H1 (cell line): ENCODE measurements around the gene GRIN3A.

Experiments
- CEBPB ChIP-seq: IDR thresholded peaks from 2 replicates; pipeline ENCODE4 v1.6.1; 2012; ENCODE audit warnings: low read depth, low read length
- CREB1 ChIP-seq: IDR thresholded peaks from 2 replicates; pipeline ENCODE4 v1.6.1; 2012; ENCODE audit warnings: inconsistent platforms
- HDAC2 ChIP-seq, 2 experiments: fragments of 300-600 bp in 1 of 2; sonication (generic) in 1 of 2; IDR thresholded peaks; 2 replicates each; pipeline ENCODE4 v1.6.1; 2011 to 2012; ENCODE audit warnings: low read depth in 2 of 2, low read length in 2 of 2, mild to moderate bottlenecking in 2 of 2, moderate library complexity in 2 of 2, borderline replicate concordance in 1 of 2, inconsistent platforms in 1 of 2
- HDAC6 ChIP-seq: IDR thresholded peaks from one replicate; pipeline ENCODE4 v1.7.1; 2012; ENCODE audit warnings: low read depth, mild to moderate bottlenecking, inconsistent platforms, low read length, moderate library complexity
- POLR2AphosphoS5 ChIP-seq: IDR thresholded peaks from 2 replicates; pipeline ENCODE4 v1.6.1; 2011; ENCODE audit warnings: low read depth, low read length
- SIX5 ChIP-seq: IDR thresholded peaks from 2 replicates; pipeline ENCODE4 v1.6.1; 2011; ENCODE audit warnings: mild to moderate bottlenecking, low read depth, low read length
- TAF1 ChIP-seq: IDR thresholded peaks from 2 replicates; pipeline ENCODE4 v1.6.1; 2011; ENCODE audit warnings: mild to moderate bottlenecking, low read depth, low read length
- YY1 ChIP-seq: IDR thresholded peaks from 2 replicates; pipeline ENCODE4 v1.6.1; 2011; ENCODE audit warnings: low read depth, mild to moderate bottlenecking, low read length
- TF ChIP-seq, protein P1 (sequence below), 3 experiments: IDR thresholded peaks; 1 replicate in 2 of 3; 2 replicates in 1 of 3; pipeline versions ENCODE4 v1.5.1 to v1.6.1; 2011; ENCODE audit warnings: low read length in 3 of 3, mild to moderate bottlenecking in 3 of 3, inconsistent platforms in 2 of 3, low read depth in 1 of 3, moderate library complexity in 1 of 3; ENCODE audit not compliant: insufficient read depth in 1 of 3; ENCODE audit errors: control extremely low read depth in 1 of 3

DNA sequence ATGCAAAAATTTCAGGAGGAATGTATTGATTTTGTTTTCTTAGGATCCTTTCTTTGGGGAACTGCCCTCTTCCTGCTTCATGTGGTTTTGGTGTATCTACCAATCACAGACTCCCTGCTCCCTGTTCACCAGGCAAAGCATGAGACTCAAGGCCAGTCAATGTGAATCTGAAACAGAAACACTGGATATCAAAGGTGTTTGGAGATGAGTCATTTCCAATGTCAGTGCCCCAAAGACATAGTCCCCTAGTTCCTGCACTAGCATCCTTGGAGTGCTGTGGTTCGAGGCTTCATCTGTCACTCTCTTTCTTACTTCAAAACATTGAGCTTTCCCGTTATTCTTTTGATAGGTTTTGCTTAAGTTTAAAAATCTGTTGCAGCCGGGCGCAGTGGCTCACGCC lies 151.8 kb downstream of the GRIN3A start:
- TF ChIP-seq SIX5 (no peak), HDAC2 (IDR thresholded peaks at IDR 0.05; ENCODE audit: borderline replicate concordance in 1 of 2, low read depth in 2 of 2, low read length in 2 of 2) (no peak), HDAC6 (no peak), CEBPB (no peak), CREB1 (no peak), TAF1 (no peak), YY1 (no peak), POLR2AphosphoS5 (no peak)
- TF ChIP-seq, protein P1, sequence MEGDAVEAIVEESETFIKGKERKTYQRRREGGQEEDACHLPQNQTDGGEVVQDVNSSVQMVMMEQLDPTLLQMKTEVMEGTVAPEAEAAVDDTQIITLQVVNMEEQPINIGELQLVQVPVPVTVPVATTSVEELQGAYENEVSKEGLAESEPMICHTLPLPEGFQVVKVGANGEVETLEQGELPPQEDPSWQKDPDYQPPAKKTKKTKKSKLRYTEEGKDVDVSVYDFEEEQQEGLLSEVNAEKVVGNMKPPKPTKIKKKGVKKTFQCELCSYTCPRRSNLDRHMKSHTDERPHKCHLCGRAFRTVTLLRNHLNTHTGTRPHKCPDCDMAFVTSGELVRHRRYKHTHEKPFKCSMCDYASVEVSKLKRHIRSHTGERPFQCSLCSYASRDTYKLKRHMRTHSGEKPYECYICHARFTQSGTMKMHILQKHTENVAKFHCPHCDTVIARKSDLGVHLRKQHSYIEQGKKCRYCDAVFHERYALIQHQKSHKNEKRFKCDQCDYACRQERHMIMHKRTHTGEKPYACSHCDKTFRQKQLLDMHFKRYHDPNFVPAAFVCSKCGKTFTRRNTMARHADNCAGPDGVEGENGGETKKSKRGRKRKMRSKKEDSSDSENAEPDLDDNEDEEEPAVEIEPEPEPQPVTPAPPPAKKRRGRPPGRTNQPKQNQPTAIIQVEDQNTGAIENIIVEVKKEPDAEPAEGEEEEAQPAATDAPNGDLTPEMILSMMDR (IDR thresholded peaks at IDR 0.05; ENCODE audit: control extremely low read depth in 1 of 3, insufficient read depth in 1 of 3, low read depth in 1 of 3, low read length in 3 of 3) = no peak
